Heart right ventricle (tissue), 16 donors: Measurements from ENCODE around the gene ACTL10. TPM values are rescaled to one million over a fixed set of nuclear protein-coding genes. Genes with fewer than 3 reads are reported as not detected.
A peak's percentile ranks its signal among the peaks of the same experiment; 100 is the strongest.

Experiments used
- ATAC-seq, 8 donors: fragments of 200-7000 bp; cut with Tn5 transposase; one replicate each; pipeline ENCODE4 v1.9.1; 2020; ENCODE audit warnings: mild to moderate bottlenecking in 8 of 8, moderate library complexity in 8 of 8, moderate number of reproducible peaks in 1 of 8
- DNase-seq, 2 donors: peaks; one replicate each; pipeline ENCODE4 v3.0.0-alpha.2; 2020
- H3K27ac ChIP-seq, 10 donors: fragments of 200-600 bp; sonication (generic) in 2 of 10; one replicate each; pipeline versions ENCODE4 v1.5.0 to v1.8.0; 2020 to 2022; ENCODE audit warnings: mild to moderate bottlenecking in 3 of 10
- H3K27me3 ChIP-seq, 7 donors: fragments of 200-600 bp; one replicate each; pipeline ENCODE4 v1.8.0; 2021 to 2022; ENCODE audit warnings: mild to moderate bottlenecking in 2 of 7
- H3K36me3 ChIP-seq, 9 donors: fragments of 200-600 bp; sonication (generic) in 1 of 9; one replicate each; pipeline versions ENCODE4 v1.5.0 to v1.8.0; 2020 to 2022; ENCODE audit warnings: mild to moderate bottlenecking in 2 of 9
- H3K4me1 ChIP-seq, 9 donors: fragments of 200-600 bp; sonication (generic) in 1 of 9; one replicate each; pipeline versions ENCODE4 v1.5.0 to v1.8.0; 2020 to 2022; ENCODE audit warnings: mild to moderate bottlenecking in 4 of 9
- H3K4me3 ChIP-seq, 10 donors: fragments of 200-600 bp; sonication (generic) in 2 of 10; one replicate each; pipeline versions ENCODE4 v1.5.0 to v1.8.0; 2020 to 2022; ENCODE audit warnings: mild to moderate bottlenecking in 7 of 10, moderate library complexity in 2 of 10
- H3K9me3 ChIP-seq, 11 donors: fragments of 200-600 bp in 10 of 11; sonication (generic) in 2 of 11; one replicate each; pipeline versions ENCODE4 v1.5.0 to v1.8.0; 2013 to 2022; ENCODE audit warnings: mild to moderate bottlenecking in 2 of 11, control low read depth in 1 of 11, moderate library complexity in 1 of 11
- WGBS, 2 donors: extraction: QIAGEN DNeasy Blood & Tissue Kit; methylation state at CpG; one replicate each; pipeline ENCODE4 v1.1.7; 2013; ENCODE audit warnings: inconsistent platforms in 1 of 2; 5-methylcytosine and 5-hydroxymethylcytosine counted together
- intact Hi-C, 10 donors: fragments of 100-400 bp; cut with DNase I; formaldehyde crosslinking; loops; one replicate each; pipeline versions ENCODE4 v1.11.1 to v1.14.2; 2022
- polyA plus RNA-seq, 2 donors: library from polyadenylated mRNA; stranded (reverse); fragments of 200-250 nt; gene quantifications; one replicate each; pipeline ENCODE4 v1.2.3, GENCODE V29; 2013
- total RNA-seq, 10 donors: library from RNA; stranded (reverse); fragmentation: NEBNext Ultra II Directional in 3 of 10; extraction: Animal tissue kit (Norgen Biotek cat#: 25700) in 3 of 10; gene quantifications; one replicate each; pipeline versions ENCODE4 v1.2.1 to v1.2.4, GENCODE V29; 2021 to 2023
- TF ChIP-seq, protein P1 (sequence below), 9 donors: fragments of 200-600 bp; sonication (generic) in 2 of 9; IDR thresholded peaks; one replicate each; pipeline versions ENCODE4 v1.5.0 to v1.8.0; 2021 to 2022; ENCODE audit warnings: antibody characterized with exemption in 9 of 9, mild to moderate bottlenecking in 5 of 9, moderate library complexity in 1 of 9
- donor health status: Arrhythmogenic right ventricular cardiomyopathy.
- donor health status: ischemic (EF 13 %, LVEDD 7.1; RV severe dilation, severe dysfunction).
- donor health status: healthy with polysubstance abuse.
- donor health status: DM: no; HTN: yes; CAD: no.
- donor health status: DM: no; HTN: no; CAD: no.
- donor health status: ischemic (EF 25% LVEDD 6.9; RV normal size, moderate dysfunction).
- donor health status: ischemic (EF 25% LVEDD 5.7; RV mildly dilated, moderate dysfunction).
- donor health status: healthy.
- donor health status: DM: yes; HTN: yes; CAD: no.
- donor health status: Ischemic cardiomyopathy.
- donor health status: ischemic (EF 35%, LVEDD 5.7; RV mildly dilated, moderate dysfunction).
- donor health status: nonischemic (EF 11% LVEDD 7.7; RV severe dilation, severe dysfunction).
- donor health status: DM: yes; HTN: yes; CAD: no.
- donor health status: PGD.
- donor health status: ischemic (EF 29% LVEDD 5.4; RV normal size, mild dysfunction).
- donor health status: nonischemic (EF 23%, LVEDD 6.1; RV moderate dilation, normal function).

The ACTL10 gene
- total and polyA plus RNA-seq, 12 donors: 0.11 to 1.2 (median 0.30) TPM; not detected in 4

DNA sequence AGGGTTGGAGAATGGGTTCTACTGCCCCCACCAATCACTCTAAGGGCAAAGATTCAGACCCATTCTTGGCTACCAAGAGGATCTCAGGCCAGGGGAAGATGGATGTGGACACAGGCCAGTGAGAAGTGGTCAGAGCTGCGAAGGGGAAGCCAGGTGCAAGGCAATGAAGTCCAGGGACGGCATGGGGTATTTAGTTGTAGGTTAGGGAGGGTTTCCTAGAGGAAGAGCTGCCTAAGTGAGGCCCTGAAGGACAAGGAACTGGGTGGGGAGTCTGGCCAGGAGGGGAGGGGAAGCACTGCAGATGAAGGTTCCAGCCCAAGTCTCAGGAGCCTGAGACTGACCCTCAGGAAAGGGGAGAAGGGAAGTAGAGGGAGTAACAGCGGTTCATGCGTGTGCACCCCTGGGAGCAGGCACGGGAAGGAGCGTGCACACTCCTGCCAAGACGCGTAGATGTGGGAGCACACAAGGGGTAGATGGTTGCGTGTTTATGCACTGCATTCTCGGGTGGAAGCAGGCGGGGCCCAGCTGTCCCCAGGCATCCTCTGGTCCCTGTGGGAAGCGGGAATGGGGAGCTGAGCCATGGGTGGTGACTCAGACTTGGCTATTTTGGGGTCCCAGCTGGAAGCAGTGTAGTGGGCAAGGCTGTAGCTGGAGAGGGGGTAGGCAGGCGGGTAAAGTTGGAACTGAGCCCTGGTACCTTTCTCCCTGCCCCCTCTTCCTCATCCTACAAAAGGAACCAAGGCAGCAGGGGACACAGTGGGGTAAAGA lies 3.3 kb downstream of the ACTL10 start:
- H3K27ac ChIP-seq: no peak overlapping the region
- H3K4me1 ChIP-seq: peaks cover 24 to 64% (median 49%) of the 10 kb centered on the region in 9 donors

DNA sequence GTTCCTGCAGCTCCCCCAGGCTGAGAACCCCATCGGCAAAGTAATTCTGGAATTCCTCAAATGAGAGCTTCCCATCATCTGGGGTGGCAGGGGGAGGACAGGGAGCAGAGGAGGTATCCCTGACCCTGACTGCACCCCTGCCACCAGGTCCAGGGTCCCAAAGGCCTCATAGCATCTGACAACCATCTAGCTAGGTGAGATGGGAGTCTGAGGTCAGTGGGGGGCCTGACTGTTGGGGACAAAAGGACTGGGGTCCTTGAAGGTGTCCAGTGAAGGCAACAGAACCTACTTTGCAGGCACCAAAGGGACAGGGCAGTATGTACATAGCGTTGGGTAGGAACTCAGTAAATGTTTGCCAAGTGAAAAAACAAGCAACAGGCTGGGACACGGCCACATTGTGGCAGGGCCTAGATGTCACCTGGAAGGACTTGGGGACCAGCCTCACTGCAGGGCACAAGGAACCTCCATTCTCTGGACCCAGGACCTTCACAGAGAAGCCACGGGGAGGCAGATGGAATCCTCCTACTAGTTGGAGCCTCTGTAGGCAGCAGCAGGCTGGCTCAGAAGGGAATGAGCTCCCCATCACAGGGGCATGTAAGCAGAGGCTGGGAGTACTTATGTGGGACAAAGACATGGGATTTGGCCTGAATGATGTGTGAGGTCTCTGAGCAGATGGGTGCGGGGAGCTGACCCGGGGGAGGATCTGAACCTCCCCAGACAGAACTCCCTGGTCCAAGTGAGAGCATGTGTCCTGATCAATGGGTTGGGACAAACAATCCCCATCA lies 4.2 kb downstream of the ACTL10 start:
- H3K4me3 ChIP-seq: no peak overlapping the region
- H3K27ac ChIP-seq: no peak overlapping the region
- H3K36me3 ChIP-seq: peaks cover 0 to 30% (median 3%) of the 10 kb centered on the region in 9 donors
- H3K9me3 ChIP-seq: no peaks in the 10 kb centered on the region
- DNase-seq (peak in 1 of 2 donors; percentile 3), ATAC-seq (no peak)
- intact Hi-C loops: loop anchor here in 1 of 10 donors (5.0 kb wide), 1 partner anchor 61 kb away; the partner anchor contains the start of gene ZNF341
- TF ChIP-seq, protein P1, sequence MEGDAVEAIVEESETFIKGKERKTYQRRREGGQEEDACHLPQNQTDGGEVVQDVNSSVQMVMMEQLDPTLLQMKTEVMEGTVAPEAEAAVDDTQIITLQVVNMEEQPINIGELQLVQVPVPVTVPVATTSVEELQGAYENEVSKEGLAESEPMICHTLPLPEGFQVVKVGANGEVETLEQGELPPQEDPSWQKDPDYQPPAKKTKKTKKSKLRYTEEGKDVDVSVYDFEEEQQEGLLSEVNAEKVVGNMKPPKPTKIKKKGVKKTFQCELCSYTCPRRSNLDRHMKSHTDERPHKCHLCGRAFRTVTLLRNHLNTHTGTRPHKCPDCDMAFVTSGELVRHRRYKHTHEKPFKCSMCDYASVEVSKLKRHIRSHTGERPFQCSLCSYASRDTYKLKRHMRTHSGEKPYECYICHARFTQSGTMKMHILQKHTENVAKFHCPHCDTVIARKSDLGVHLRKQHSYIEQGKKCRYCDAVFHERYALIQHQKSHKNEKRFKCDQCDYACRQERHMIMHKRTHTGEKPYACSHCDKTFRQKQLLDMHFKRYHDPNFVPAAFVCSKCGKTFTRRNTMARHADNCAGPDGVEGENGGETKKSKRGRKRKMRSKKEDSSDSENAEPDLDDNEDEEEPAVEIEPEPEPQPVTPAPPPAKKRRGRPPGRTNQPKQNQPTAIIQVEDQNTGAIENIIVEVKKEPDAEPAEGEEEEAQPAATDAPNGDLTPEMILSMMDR (IDR thresholded peaks at IDR 0.05): no peak
- H3K27me3 ChIP-seq: no peaks in the 10 kb centered on the region
- 95 to 96% methylated on average over 6 of the region's 6 CpGs for whole genome bisulfite sequencing, 2 donors
- peaks cover 24 to 71% (median 50%) of the 10 kb centered on the region in 9 donors for H3K4me1 ChIP-seq

More for the DNA sequence above, 3.3 kb downstream of the ACTL10 start:
- 51 to 66% methylated on average over 13 of the region's 13 CpGs for WGBS, 2 donors
- H3K27me3 ChIP-seq: no peaks in the 10 kb centered on the region
- DNase-seq: peak in 1 of 2 donors; percentile 11
- TF ChIP-seq, protein P1 (IDR thresholded peaks at IDR 0.05): no peak
- no peak overlapping the region for H3K4me3 ChIP-seq
- H3K9me3 ChIP-seq: no peaks in the 10 kb centered on the region
- peaks cover 0 to 30% (median 3%) of the 10 kb centered on the region in 9 donors for H3K36me3 ChIP-seq
- ATAC-seq: no peak
- intact Hi-C loops: loop anchor here in 5 of 10 donors (5.0 kb wide), 2 partner anchors 62 to 213 kb away; partner anchors contain the start of gene ZNF341 (in 1 of the 5)

DNA sequence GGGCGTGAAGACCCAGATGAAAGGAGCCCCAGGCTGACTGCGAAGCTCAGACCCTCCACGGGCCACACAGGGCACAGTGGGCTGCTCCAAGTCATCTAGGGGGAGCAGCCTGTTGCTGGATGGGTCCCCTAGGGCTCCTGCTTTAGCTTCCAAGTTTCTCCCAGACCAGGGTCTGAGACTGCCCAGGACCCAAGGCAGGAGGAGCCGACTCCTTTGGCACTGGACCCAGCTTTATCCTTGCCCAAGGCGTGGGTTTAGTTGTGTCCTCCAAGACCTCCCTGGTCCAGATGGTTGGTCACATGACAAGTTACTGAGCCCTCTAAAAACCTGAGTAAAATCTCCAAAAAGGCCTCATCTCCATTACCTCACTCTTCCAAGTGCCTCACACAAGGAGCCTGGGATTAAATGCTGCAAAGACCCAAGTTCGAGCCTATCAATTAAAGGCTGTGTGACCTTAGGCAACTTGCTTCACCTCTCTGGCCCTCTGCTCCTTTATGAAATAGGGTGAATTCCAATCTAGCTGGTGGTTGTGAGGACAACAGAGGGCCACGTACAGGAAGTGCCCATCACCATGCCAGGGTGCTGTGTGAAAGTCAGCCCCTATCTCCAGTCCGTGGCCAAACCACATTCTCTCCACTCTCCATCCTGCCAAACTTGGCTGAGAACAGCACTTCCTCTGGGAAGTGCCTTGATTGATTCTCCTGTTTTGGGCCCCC lies 5.0 kb downstream of the ACTL10 start:
- Histone ChIP-seq H3K36me3 (peaks cover 0 to 30% (median 3%) of the 10 kb centered on the region in 9 donors), H3K9me3 (no peaks in the 10 kb centered on the region), H3K27ac (peak overlapping the region in 2 of 10 donors; percentile 22 to 94), H3K4me3 (no peak overlapping the region), H3K27me3 (no peaks in the 10 kb centered on the region), H3K4me1 (peaks cover 21 to 66% (median 43%) of the 10 kb centered on the region in 9 donors)
- TF ChIP-seq, protein P1 (IDR thresholded peaks at IDR 0.05): no peak
- 71 to 74% methylated on average over 8 of the region's 8 CpGs for WGBS, 2 donors
- ATAC-seq (no peak), DNase-seq (no peak)
- intact Hi-C loops: loop anchor here in 1 of 10 donors (5.0 kb wide), 1 partner anchor 61 kb away; the partner anchor contains the start of gene ZNF341
